ENCODE measurements around the gene TGFA. TPM values are rescaled to one million over a fixed set of nuclear protein-coding genes. Genes with fewer than 3 reads are reported as not detected.

The TGFA gene
- total RNA-seq, 1 donor from 2014 or later: not detected

- Mint-ChIP-seq H3K27ac (no peak overlapping the region), H3K36me3 (no peaks in the 10 kb centered on the region), H3K4me3 (no peak overlapping the region), H3K4me1 (peaks cover 2% of the 10 kb centered on the region), H3K9me3 (no peaks in the 10 kb centered on the region), H3K27me3 (ENCODE audit: insufficient read depth, low read depth) (peaks cover 4% of the 10 kb centered on the region)
- Histone ChIP-seq H2AFZ (replicated peaks) (no peak overlapping the region), H3K79me2 (ENCODE audit: low read depth) (no peaks in the 10 kb centered on the region), H3K9ac (no peak overlapping the region), H3K4me1 (no peaks in the 10 kb centered on the region), H3K4me2 (no peak overlapping the region), H4K20me1 (ENCODE audit: low read depth) (no peaks in the 10 kb centered on the region), H3K27ac (no peak overlapping the region), H3K36me3 (no peaks in the 10 kb centered on the region), H3K9me3 (ENCODE audit: low read depth) (no peaks in the 10 kb centered on the region), H3K4me3 (no peak overlapping the region), H3K27me3 (no peaks in the 10 kb centered on the region), H3F3A (ENCODE audit: low read depth) (no peaks in the 10 kb centered on the region)
- no peak for DNase-seq (ENCODE audit: low spot score)
- no peak for TF ChIP-seq EZH2 (IDR thresholded peaks at IDR 0.05)
- TF ChIP-seq EZH2phosphoT487 (IDR thresholded peaks at IDR 0.05): no peak
- no peak for TF ChIP-seq CTCF (IDR thresholded peaks at IDR 0.05)
These were observed 102.9 kb downstream of the TGFA start for GRCh38 chr2:70450641-70451250.

- no peaks in the 10 kb centered on the region for H3K79me2 ChIP-seq (ENCODE audit: low read depth)
These were observed 105.6 kb downstream of the TGFA start for GRCh38 chr2:70448041-70448440.

GRCh38 chr2:70443726-70444125, 109.9 kb downstream of the TGFA start:
- Histone ChIP-seq H3K4me2 (no peak overlapping the region), H3K4me1 (no peaks in the 10 kb centered on the region), H3K36me3 (no peaks in the 10 kb centered on the region), H3K9ac (no peak overlapping the region), H2AFZ (replicated peaks) (no peak overlapping the region), H3K27ac (no peak overlapping the region), H3K79me2 (ENCODE audit: low read depth) (no peaks in the 10 kb centered on the region), H3K4me3 (no peak overlapping the region), H3K27me3 (no peaks in the 10 kb centered on the region), H3F3A (ENCODE audit: low read depth) (no peaks in the 10 kb centered on the region), H3K9me3 (ENCODE audit: low read depth) (no peaks in the 10 kb centered on the region), H4K20me1 (ENCODE audit: low read depth) (no peaks in the 10 kb centered on the region)
- Mint-ChIP-seq H3K27ac (no peak overlapping the region), H3K27me3 (ENCODE audit: insufficient read depth, low read depth) (peaks cover 10% of the 10 kb centered on the region), H3K4me1 (peaks cover 12% of the 10 kb centered on the region), H3K9me3 (no peaks in the 10 kb centered on the region), H3K36me3 (no peaks in the 10 kb centered on the region), H3K4me3 (no peak overlapping the region)
- TF ChIP-seq CTCF (IDR thresholded peaks at IDR 0.05) (no peak), EZH2 (IDR thresholded peaks at IDR 0.05) (no peak), EZH2phosphoT487 (IDR thresholded peaks at IDR 0.05) (no peak)
- DNase-seq (ENCODE audit: low spot score): no peak

More at GRCh38 chr2:70448041-70448440, 105.6 kb downstream of the TGFA start:
- Mint-ChIP-seq H3K9me3 (no peaks in the 10 kb centered on the region), H3K27me3 (ENCODE audit: insufficient read depth, low read depth) (peaks cover 4% of the 10 kb centered on the region), H3K36me3 (no peaks in the 10 kb centered on the region), H3K4me3 (no peak overlapping the region), H3K4me1 (peaks cover 2% of the 10 kb centered on the region), H3K27ac (no peak overlapping the region)
- DNase-seq (ENCODE audit: low spot score): no peak
- no peaks in the 10 kb centered on the region for H3K9me3 ChIP-seq (ENCODE audit: low read depth)
- no peaks in the 10 kb centered on the region for H3K4me1 ChIP-seq
- H3K4me2 ChIP-seq: no peak overlapping the region
- H2AFZ ChIP-seq (replicated peaks): no peak overlapping the region
- H3K27ac ChIP-seq: no peak overlapping the region
- no peak overlapping the region for H3K9ac ChIP-seq
- no peaks in the 10 kb centered on the region for H3K27me3 ChIP-seq
- no peaks in the 10 kb centered on the region for H3F3A ChIP-seq (ENCODE audit: low read depth)
- no peak overlapping the region for H3K4me3 ChIP-seq
- H3K36me3 ChIP-seq: no peaks in the 10 kb centered on the region
- H4K20me1 ChIP-seq (ENCODE audit: low read depth): no peaks in the 10 kb centered on the region
- no peak for TF ChIP-seq CTCF (IDR thresholded peaks at IDR 0.05)
- no peak for TF ChIP-seq EZH2phosphoT487 (IDR thresholded peaks at IDR 0.05)
- no peak for TF ChIP-seq EZH2 (IDR thresholded peaks at IDR 0.05)
